NCI-H69 (cell line): ENCODE results near the gene TRAPPC12.
"Not testable (repeated sequence)": the region's sequence is repeated elsewhere in the genome, so short reads cannot be mapped to it uniquely, and the experiment has no call there.

ENCODE experiments used
- DNase-seq: peaks from one replicate; lab custom pipeline; 2025; lab: John Stamatoyannopoulos, UW

TRAPPC12 gene

DNA sequence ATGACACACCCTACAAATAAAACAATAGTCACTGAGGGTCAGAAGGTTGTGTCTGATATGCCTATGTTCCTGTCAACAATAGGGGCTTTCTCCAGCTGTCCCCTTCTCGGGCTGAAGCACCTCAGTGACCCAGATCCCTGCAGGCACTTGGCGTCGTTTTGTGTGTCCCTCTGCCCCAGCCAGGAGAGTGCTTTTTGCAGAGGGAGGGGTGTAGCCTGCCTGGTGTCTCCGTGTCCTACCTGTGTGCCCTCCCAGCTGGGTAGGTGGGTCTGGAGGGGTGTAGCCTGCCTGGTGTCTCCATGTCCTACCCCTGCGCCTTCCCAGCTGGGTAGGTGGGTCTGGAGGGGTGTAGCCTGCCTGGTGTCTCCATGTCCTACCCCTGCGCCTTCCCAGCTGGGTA lies 74.5 kb downstream of the TRAPPC12 start:
- not testable (repeated sequence) for DNase-seq

- no peak for DNase-seq
Observed at GRCh38 chr2:3454802-3455201, 75.3 kb downstream of the TRAPPC12 start.

DNA sequence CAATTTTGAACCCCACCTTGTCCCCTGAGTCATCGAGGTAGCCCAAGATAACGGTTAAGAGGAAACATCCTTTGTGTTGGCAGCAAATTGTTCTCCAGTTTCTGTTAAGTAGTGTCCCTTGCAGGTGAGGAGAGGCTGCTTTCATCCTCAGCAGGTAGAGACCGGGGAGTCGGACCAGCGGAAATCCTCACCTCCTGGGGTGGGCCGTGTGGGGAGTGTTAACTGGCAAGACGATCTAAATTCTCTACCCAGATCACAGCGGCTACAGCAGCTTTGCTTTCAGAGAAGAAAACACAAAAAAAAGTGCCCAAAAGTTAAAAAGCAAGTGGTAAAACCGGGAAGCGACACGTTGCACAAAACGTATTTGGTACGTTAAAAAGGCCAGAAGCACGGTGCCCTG lies 76.6 kb downstream of the TRAPPC12 start:
- DNase-seq, result no peak

DNA sequence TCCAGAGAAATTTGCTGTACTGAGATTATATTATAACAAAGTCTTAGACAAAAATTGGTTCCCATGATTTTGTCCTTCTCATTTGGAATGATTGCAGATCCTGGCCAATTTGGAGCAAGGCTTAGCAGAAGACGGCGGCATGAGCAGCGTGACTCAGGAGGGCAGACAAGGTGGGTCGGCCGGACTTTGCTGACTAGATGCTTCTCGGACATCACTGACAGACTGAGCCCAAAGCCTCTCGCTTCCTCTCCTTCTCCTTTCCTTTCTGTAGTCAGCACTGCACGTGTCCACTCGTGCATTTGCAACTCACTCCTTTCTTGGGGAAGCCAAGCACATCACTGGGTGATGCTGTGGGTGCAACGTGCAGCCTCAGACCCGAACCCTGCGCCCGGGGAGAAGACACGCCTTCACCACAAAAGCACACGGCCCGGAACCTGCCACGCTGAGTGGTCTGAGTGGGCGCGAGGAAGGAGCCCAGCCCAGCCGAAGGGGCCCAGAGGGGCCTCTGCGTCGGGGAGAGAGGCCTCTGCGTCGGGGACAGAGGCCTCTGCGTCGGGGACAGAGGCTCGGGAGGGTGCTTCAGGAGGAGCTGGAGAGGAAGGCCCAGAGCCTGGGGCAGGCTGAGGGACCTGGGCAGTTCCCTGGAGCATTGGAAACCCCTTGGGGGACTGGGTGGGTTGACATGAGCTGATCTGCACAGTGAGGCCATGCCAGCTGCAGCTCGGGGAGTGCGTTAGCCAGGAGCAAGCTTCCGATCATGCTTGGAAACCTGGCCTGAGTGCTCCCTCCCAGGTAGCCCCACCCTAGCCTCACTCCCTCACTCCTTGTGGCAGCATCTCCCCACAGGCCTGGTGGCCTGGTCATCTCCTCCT lies 78.3 kb downstream of the TRAPPC12 start:
- no peak for DNase-seq

DNA sequence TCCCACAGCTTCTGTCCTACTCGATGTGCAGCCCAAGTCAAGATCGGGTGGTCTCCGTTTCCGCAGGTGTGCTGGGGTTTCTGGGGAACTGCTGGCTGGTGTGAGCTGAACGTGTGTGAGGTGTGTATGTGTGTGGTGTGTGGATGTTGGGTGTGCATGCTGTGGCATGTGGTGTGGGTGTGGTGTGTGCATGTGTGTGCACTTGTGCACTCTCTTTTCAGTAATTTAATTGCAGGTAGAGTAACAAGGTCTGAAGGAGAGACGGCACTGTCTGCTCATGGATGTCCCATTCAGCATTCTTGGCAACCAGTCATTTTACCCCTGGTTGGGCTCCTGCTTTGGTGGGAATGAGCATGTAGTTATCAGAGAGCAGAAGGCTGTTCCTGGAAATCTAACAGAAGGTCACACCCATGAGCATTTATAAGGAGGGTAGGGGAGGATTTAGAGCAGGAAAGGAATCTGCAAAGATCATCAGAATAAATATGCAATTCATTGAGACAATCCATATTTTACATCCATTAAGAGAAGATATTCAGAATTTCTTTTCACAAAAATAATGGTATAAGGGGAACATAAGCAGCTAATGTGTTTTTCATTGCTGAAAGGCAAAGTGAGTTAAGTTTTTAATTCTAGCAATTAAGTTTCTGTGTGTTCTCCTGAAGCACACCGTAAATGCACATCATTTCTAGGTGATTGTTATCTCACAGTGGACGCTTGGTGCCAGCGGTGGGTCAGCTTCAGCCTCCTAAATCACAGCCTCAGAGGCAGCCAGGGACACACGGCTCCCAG lies 79.1 kb downstream of the TRAPPC12 start:
- no peak for DNase-seq

GRCh38 chr2:3459185-3460015 lies 79.9 kb downstream of the TRAPPC12 start:
- DNase-seq, result no peak

DNA sequence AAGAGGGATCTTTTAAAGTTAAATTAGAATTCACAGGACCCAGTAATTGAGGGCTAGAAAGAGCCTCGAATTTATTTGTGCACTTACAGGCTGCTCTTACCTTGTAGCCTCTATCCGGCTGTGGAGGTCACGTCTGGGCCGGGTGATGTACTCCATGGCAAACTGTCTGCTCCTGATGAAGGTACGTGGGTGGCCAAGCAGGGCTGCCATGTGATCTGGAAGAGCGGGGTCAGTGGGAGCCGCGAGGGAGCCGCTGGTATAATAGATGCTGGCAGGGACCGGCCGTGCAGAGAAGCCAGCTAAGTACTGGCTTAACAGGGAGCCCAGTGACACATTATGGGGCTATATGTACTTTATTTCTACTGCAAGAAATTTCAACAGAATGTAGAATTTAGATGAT lies 80.7 kb downstream of the TRAPPC12 start:
- no peak for DNase-seq

DNA sequence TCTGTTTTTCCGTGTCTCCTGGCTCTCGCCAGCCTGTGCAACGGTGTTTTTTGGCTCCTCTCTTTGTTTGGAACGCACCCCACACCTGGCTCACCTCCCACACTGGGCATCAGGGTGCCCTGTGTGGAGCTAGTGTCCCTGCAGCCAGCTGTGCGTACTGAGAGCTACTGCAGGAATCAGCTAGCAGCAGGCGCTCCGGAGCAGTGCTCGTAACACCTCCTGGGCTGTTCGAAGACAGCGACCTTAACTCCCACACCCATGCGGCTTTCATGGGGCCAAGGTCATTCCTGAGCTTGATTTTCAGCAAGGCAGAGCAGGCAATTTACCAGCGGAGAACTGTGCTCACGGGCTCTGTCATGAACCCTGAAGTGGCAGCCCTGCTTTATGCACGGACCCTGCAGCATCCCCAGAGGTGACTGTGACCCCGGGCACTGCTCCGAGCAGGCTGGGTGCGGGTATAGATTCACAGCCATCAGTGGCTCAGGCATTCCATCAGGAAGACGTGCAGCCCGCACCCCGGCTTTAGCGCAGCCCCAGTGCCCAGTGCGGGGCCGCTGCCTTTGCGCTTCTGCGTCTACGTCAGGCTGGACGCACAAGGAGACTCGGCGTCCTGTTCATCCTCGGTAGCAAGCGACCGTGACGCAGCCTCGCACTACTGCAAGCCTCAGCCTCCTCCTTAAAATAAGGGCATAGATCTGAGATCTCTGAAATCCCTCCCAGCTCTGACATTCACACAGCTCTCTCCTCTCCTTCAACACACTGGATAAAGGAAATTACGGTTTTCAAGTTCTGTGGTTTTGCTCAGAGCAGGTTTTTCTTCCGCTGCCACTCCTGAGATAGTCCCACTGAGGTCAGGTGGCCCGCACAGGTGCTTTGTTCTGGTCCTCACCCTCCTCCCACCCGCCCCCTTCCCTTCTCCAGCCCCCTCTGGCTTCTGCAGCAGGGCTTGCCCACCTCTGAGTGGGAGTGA lies 81.6 kb downstream of the TRAPPC12 start:
- DNase-seq, result no peak

DNA sequence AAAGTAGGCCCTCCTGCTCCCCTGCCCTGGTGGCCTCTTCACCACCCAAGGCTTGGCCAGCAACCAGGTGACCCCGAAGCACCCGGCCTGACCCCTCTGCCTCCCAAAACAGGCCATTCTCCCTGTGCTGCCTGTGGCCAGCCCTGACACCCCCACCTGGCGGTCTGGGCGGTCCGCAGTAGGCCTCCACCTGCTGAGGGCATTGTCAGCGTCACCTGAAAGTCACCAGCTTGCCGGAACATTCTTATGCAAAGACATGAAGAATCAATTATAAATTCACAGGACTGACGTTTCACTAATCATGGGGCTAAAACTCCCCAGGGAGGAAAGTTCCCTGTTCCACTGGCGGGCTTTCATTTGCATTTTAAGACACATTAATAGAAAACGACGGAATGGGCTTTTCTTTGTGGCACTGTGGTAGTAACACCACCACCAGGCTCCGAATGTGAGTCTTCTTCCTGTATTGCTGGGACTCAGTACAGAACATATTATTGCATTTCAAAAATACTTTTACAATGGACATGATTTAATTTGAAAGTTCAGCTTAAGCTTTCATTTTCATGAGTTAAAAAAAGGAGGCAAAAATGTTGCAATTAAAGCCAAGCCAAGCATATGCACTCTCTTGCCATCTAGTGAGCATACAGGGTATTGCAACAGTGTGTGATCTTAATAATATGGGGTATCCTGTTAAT lies 82.5 kb downstream of the TRAPPC12 start:
- DNase-seq, result peak; percentile 43

DNA sequence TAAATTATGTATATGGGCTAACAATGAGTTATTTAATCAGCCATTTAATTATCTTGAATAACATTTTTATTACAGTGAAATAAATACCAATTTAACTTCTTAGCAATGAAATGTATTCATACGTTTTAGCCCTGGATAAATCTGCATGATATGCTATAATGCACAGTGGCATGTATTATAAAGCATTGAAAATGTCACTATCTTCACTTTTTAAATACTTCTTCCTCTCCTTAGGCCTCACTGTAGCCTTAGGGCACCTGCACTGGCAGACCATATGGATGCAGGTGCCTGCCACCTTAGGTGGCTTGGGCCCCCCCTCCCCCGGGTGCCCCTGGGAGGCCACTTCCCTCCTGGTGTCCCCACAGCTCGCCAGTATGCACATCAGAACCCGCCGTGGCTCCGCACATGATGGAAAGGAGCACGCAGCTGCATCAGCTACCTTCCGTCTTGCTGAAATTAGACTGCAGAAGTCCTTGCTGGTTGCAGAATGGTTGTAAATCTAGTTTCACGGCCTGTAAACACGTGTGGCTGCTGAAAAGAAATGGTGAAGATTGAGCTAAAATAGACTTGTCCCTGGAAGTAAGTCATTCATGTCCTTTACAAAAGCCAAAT lies 83.1 kb downstream of the TRAPPC12 start:
- DNase-seq, result no peak

DNA sequence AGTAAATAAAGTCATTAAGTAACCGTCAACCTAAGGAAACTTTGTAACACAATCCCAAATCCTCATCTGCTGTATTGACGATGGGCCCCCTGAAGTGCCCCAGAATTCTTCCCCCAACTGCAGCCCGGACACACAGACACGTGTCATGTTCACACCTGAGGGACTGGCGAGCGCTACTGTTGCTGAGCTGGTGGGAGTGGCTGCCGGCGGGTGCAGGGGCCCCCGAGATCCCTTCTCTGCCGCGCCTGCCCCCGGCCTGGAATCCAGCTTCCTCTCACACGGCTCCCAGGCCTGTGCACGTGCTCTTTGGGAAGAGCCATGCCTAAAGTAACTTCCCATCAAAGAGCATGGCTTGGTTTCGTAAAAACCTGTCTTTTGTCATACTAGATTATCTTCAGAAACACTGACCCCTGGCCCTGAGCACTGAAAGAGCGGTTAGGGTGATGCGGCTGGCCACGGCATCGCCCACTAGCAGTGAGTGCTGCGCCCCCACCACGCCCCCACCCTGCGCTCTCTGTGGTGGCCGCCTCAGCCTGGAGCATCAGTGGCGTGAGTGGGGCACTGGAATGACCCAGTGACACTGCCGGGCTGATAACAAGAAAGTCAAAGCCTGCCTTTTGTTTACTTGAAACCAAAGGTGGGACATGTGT lies 83.8 kb downstream of the TRAPPC12 start:
- no peak for DNase-seq

DNA sequence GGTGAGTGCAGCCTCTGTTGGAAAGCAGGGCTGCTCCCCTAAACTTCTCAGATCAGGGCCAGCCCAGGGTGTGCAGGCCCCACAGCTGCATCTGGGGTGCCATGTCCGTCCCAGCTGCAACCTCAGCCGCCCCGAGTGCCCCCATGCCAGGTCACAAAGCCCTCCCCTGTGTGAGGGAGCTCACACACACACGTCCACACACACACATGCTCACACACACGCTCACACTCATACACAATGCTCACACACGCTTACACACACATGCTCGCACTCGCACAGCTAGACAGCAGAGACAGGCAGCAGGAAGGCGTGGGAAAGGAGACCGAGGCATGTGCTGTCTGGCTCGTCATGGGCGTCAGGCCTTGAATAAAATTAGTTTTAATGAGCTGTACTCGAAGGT lies 84.5 kb downstream of the TRAPPC12 start:
- DNase-seq, result no peak

GRCh38 chr2:3464401-3465005 lies 85.0 kb downstream of the TRAPPC12 start:
- no peak for DNase-seq

GRCh38 chr2:3465328-3465727 lies 85.8 kb downstream of the TRAPPC12 start:
- DNase-seq, result no peak

GRCh38 chr2:3465844-3466481 lies 86.5 kb downstream of the TRAPPC12 start:
- no peak for DNase-seq

- DNase-seq, result no peak
Observed at GRCh38 chr2:3466482-3466863, 87.0 kb downstream of the TRAPPC12 start.

DNA sequence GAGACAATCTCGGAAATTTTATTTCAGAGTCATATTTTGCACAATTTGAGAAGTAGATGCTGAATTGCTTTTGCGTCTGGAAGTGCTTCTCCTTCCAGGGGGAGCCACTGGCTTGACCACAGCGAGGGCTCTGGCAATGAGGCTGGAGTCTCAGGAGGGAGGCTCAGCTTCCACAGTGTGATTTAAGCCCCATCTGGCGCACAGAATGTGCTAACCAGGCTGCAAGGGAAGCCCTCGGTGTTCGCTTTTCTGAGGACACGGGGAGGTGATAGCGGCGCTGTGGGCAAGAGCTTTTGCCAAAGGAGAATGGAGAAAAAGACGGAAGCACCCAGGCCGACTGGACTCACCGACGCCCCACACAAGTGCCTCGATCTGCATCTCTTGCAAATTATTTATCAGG lies 87.5 kb downstream of the TRAPPC12 start:
- DNase-seq, result no peak

DNA sequence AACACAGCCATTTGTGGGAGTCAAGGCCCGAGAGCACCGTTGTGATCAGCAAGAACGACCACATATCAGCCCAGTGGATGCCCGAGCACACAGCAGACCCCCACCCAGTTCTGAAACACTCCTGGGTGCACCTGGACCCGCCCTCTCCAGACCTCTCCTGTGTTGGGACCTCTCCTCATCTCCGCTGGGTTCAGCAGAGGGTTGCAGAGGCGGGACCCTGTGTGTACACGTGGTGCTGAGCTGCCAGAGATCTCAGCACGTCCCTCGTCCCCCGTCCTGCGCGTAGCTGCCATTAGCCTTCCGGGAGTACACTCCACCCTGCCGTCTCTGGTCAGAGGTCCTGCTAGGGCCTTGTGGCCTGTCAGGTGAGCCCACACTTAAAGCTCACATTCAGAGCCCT lies 88.2 kb downstream of the TRAPPC12 start:
- DNase-seq, result no peak
